Stimulated activated CD8-positive, alpha-beta memory T cell treated with anti-CD3 and anti-CD28 coated beads, Interleukin-4, amount 100 ng/mL, for 1 hour (primary cell): ENCODE results near the gene ANXA4.
"Not testable (repeated sequence)": the region's sequence is repeated elsewhere in the genome, so short reads cannot be mapped to it uniquely, and the experiment has no call there.

Experiments
- DNase-seq, 2 donors: peaks; one replicate each; pipeline ENCODE4 v3.0.0-alpha.2; 2020; ENCODE audit warnings: low read depth in 2 of 2, low spot score in 1 of 2

The ANXA4 gene

GRCh38 chr2:69753659-69754363, 11.9 kb downstream of the ANXA4 start:
- DNase-seq: no peak

DNA sequence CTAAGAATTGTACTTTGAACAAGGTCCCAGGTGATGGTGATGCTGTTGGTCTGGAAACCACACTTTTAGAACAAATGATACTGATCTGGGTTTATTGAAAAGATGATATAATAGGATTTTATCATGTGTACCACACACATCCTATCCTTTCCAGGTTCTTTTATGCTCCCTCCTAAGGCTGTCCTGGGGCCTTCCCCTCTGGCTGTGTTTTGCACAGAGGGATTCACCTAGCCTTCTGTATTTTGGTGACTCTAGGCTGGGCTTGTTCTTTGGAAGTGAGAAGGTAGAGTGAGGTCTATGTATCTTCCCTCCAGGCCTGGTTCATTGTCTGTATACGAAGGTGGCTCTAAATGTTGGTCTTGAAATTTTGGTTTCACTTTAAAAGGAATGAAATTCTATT, 12.7 kb downstream of the ANXA4 start:
- DNase-seq: no peak

DNA sequence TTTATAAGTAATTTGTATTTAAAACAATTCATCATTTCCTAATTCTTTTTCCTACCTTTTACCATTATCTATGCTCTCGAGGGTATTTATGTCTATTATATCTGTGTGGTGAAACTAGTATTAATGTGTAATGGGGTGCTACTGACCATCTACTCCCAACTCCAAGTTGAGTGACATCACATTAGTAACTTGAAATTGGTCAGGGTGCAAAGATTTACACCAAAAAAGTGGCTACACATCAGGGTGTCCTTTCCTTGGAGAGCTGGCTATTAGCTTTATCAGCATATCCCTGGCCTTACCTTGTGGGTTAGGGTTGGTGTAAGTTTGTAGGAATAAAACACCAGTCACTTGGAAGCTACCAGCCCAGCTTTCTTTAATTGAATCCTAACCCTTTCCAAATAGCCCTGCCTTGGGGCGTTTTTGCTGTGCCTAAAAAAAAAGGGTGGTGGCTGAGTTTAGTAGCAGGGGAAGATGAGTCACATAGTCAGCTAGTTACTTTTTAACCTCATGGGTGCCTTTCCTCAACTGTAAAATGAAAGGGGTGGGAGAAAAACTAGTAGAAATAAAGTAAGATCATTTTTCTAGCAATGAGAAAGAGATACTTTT, 14.0 kb downstream of the ANXA4 start:
- no peak for DNase-seq

DNA sequence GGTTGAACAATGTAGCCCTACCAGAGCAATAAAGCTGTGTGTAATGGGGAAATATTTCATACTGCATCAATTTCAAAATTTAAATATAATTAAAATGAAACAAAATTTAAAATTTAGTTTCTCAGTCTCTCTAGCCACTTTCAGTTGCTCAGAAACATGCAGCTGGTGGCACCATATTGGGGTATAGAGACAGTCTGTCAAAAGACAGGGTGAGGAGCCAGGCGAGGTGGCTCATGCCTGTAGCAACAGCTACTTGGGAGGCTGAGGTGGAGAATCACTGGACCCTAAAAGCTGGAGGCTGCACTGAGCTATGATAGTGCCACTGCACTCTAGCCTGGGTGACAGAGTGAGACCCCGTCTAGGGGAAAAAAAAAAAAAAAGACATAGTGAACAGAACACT, 20.1 kb downstream of the ANXA4 start:
- DNase-seq: no peak

GRCh38 chr2:69762513-69763494, 20.9 kb downstream of the ANXA4 start:
- DNase-seq: no peak

- DNase-seq: not testable (repeated sequence)
These were observed 21.9 kb downstream of the ANXA4 start for GRCh38 chr2:69763831-69764230.

- DNase-seq: no peak
These were observed 22.6 kb downstream of the ANXA4 start for GRCh38 chr2:69764286-69765095.

DNA sequence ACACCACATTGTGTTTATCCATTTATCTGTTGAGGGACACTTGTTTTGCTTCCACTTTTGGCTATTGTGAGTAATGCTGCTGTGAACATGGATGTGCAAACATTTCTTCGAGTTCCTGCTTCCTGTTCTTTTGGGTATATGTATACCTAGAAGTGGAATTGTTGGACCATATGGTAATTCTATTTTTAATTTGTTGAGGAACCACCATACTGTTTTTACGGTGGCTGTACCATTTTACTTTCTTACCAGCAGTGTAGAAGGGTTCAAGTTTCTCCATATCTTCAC, 23.1 kb downstream of the ANXA4 start:
- no peak for DNase-seq

GRCh38 chr2:69766014-69766413, 24.1 kb downstream of the ANXA4 start:
- DNase-seq: no peak

DNA sequence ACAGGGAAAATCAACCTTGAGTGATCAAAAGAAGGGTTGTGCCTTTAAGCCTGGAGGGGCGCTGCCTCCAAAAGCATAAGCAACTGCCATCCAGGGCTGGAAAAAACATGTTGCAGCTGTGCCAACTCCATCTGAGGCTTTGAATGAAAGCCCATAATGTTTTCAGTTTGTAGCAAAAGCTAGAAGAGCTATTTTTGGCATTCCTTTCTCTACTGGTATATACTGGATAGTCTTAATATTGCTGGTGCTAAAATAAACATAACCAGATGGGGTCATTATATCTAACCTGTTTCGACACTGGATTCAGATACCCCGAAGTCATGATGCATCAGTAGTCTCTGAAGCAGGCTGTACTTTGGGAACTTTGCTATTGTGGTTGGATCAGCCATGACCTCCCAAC, 25.1 kb downstream of the ANXA4 start:
- no peak for DNase-seq

DNA sequence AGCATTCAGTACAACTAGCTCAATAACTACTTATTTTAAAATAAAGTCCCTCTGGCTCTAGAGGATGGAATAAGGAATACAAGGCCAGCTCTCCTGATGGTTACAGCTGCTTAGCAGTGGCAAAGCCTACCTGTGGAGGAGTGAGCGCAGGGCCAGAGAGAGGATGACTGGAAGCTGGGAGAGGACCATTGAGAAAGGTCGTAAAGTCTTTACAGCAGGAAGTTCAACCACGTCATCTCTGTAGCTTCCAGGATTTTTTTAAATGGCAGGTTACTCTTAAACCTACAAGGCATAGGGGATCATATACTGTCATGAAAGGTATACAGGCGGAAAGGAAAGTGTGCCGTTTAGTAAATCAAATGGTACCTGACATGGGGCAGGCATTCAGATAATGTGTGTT, 26.3 kb downstream of the ANXA4 start:
- DNase-seq: no peak

GRCh38 chr2:69768789-69769188, 26.9 kb downstream of the ANXA4 start:
- no peak for DNase-seq

DNA sequence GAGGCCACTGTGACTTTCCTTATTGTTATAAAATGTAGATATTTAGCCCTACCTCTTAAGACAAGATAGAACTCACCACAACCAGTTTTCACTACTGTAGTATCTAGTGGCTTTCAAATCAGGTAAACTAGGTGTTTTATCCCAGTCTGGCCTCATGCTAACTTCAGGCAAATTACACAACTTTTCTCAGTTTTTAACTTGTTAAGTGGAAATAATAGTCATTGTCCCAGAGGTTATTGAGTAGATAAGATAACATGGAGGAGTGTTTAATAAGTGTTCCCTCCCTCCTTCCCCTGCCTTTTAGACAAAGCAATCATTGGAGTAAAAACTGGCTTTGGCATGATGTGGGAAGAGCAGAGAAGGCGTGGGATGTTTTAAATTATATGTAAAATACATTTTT, 27.3 kb downstream of the ANXA4 start:
- no peak for DNase-seq

GRCh38 chr2:69770193-69770702, 28.3 kb downstream of the ANXA4 start:
- no peak for DNase-seq

DNA sequence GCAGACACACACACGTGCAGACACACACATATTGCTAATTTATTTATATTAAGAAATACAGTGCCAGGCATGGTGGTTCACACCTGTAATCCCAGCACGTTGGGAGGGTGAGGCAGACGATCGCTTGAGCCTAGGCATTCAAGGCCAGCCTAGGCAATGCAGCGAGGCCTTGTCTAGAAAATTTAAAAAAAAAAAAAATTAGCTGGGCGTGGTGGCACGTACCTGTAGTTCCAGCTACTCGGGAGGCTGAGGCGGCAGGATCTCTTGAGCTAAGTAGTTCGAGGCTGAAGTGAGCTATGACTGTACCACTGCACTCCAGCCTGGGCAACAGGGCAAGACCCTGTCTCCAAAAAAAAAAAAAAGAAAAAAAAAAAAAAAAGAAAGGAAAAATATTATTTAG, 28.8 kb downstream of the ANXA4 start:
- DNase-seq: no peak

- DNase-seq: no peak
These were observed 29.5 kb downstream of the ANXA4 start for GRCh38 chr2:69771461-69771860.

DNA sequence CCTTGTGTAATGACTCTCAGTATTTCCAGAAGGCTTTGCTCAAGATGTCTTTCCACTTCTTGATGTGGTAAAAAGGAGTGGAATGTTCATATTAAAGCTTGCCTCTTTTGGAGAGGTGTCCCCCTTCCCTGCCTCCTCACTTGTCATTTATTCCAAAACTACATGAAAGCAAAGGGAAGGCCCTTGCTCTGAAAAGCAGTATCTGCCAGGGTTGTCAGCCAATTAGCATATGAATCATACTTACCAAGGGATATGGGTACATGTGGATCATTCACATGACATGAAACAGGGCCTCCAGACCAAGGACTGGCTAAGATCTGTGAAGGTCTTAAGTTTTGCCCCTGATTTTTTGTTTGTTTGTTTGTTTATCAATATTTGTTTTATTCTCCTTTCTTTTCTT, 31.3 kb downstream of the ANXA4 start:
- no peak for DNase-seq

DNA sequence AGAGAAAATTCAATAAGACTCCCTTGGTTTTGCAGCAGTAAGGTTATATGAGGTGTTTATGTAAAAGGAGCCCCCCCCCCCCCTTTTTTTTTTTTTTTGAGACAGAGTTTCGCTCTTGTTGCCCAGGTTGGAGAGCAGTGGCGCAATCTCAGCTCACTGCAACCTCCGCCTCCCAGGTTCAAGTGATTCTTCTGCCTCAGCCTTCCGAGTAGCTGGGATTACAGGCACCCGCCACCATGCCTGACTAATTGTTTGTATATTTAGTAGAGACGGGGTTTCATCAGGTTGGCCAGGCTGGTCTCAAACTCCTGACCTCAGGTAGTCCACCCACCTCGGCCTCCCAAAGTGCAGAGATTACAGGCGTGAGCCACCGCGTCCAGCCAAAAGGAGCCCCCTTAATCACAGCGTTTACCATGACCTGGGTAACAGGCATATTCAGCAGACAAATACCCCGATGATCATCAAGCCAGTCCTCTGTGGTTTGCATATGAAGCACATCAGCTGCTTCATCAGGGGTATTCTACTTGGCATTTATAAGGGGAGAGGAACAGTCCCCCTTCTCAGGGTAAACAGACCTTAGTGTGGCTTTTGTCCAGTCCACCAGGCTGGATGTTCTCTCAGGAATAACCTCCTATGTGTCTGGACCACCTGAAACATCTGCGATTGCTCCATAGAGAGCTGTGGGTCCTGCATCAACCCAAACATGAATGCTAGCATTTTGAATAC, 32.5 kb downstream of the ANXA4 start:
- not testable (repeated sequence) for DNase-seq

DNA sequence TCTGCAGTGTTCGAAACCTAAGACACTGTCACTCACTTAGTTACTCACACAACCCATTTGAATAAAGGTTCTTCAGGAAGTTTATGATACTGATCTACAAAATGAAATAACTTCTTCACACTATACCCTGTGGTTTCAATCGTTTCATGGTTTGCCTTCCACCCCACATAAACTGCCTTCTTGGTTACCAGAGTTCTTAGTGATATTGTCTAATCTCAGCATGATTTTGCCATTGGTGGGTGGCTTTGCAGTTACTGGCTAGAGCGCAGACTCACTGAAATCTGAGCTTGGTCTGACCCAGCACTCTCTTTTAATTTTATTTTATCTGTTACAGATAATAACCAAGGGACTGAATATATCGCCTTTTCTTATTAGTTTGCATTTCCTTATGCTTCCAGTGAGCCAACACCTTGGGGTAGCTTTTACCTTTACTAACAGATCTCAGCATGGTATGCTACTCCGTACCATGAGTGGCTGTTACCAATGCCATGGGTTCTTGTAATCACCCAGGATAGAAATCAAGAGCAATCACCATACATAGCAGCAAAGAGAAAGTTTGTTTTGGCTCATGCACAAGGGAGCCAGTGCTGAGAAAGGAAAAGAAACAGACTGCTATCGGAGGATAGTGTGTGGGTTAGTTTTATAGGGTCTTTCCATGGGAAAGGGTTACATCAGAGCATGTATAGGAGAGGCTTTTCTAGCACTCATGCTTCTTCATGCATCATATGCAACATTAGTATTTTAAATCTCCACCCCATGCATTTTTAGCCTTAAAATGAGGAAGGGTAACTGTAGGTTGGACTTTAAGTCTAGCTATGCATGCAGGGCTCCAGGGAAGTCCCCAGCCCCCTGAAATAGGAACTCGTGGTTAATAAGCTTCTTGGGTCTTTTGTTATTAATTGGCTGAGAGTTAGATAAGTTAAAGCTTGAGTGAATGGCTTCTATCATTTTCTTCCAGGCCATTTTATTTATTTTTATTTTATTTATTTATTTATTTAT, 33.3 kb downstream of the ANXA4 start:
- no peak for DNase-seq
